Subcutaneous abdominal adipose tissue (tissue), 5 donors: ENCODE results near the gene NALF2.

Source experiments
- H3K27ac ChIP-seq: one replicate; pipeline ENCODE4 v1.7.0; 2013; ENCODE audit warnings: low read depth, mild to moderate bottlenecking, inconsistent platforms, low read length, moderate library complexity
- H3K27me3 ChIP-seq, 5 donors: one replicate each; pipeline ENCODE4 v1.7.0; 2013; ENCODE audit warnings: low read length in 5 of 5, inconsistent platforms in 1 of 5; ENCODE audit not compliant: control insufficient read depth in 5 of 5, insufficient read depth in 4 of 5
- H3K36me3 ChIP-seq, 5 donors: one replicate each; pipeline ENCODE4 v1.7.0; 2013; ENCODE audit warnings: low read length in 5 of 5; ENCODE audit not compliant: control insufficient read depth in 5 of 5, insufficient read depth in 5 of 5
- H3K4me1 ChIP-seq, 5 donors: one replicate each; pipeline ENCODE4 v1.7.0; 2013; ENCODE audit warnings: low read length in 5 of 5, mild to moderate bottlenecking in 3 of 5, moderate library complexity in 1 of 5; ENCODE audit not compliant: control insufficient read depth in 5 of 5, insufficient read depth in 5 of 5
- H3K4me3 ChIP-seq, 5 donors: one replicate each; pipeline ENCODE4 v1.7.0; 2013; ENCODE audit warnings: low read length in 5 of 5, low read depth in 1 of 5
- H3K9ac ChIP-seq, 5 donors: one replicate each; pipeline ENCODE4 v1.7.0; 2013; ENCODE audit warnings: low read length in 5 of 5, mild to moderate bottlenecking in 4 of 5, moderate library complexity in 3 of 5
- H3K9me3 ChIP-seq, 5 donors: one replicate each; pipeline ENCODE4 v1.7.0; 2013; ENCODE audit warnings: low read length in 5 of 5; ENCODE audit not compliant: control insufficient read depth in 5 of 5
- donor health status: healthy.
- donor health status: healthy.
- donor health status: healthy.
- donor health status: healthy.
- donor health status: healthy.

The NALF2 gene

GRCh38 chrX:69524781-69525363 lies 20.7 kb downstream of the NALF2 start:
- Histone ChIP-seq H3K4me1 (no peaks in the 10 kb centered on the region), H3K9ac (no peak overlapping the region), H3K27me3 (peaks cover 3 to 48% (median 15%) of the 10 kb centered on the region in 5 donors), H3K4me3 (no peak overlapping the region), H3K27ac (no peak overlapping the region), H3K9me3 (no peaks in the 10 kb centered on the region), H3K36me3 (no peaks in the 10 kb centered on the region)

- Histone ChIP-seq H3K9me3 (peaks cover 0 to 3% (median 0%) of the 10 kb centered on the region in 5 donors), H3K4me1 (no peaks in the 10 kb centered on the region), H3K9ac (no peak overlapping the region), H3K27me3 (peaks cover 3 to 35% (median 18%) of the 10 kb centered on the region in 5 donors), H3K36me3 (no peaks in the 10 kb centered on the region), H3K4me3 (no peak overlapping the region), H3K27ac (no peak overlapping the region)
These were observed 26.2 kb downstream of the NALF2 start for GRCh38 chrX:69530306-69530705.

- Histone ChIP-seq H3K9ac (no peak overlapping the region), H3K27ac (no peak overlapping the region), H3K4me1 (no peaks in the 10 kb centered on the region), H3K27me3 (peaks cover 3 to 35% (median 18%) of the 10 kb centered on the region in 5 donors), H3K4me3 (no peak overlapping the region), H3K9me3 (peaks cover 0 to 3% (median 0%) of the 10 kb centered on the region in 5 donors), H3K36me3 (no peaks in the 10 kb centered on the region)
These were observed 27.1 kb downstream of the NALF2 start for GRCh38 chrX:69531031-69531755.

- no peak overlapping the region for H3K27ac ChIP-seq
- H3K9ac ChIP-seq: no peak overlapping the region
- no peaks in the 10 kb centered on the region for H3K36me3 ChIP-seq
- H3K9me3 ChIP-seq: peaks cover 0 to 3% (median 0%) of the 10 kb centered on the region in 5 donors
- no peak overlapping the region for H3K4me3 ChIP-seq
- H3K27me3 ChIP-seq: peaks cover 0 to 28% (median 19%) of the 10 kb centered on the region in 5 donors
- peaks cover 0 to 16% (median 7%) of the 10 kb centered on the region in 5 donors for H3K4me1 ChIP-seq
These were observed 31.5 kb downstream of the NALF2 start for GRCh38 chrX:69535661-69536060.

GRCh38 chrX:69538321-69538876 lies 34.3 kb downstream of the NALF2 start:
- H3K4me1 ChIP-seq: peaks cover 0 to 16% (median 7%) of the 10 kb centered on the region in 5 donors
- H3K9me3 ChIP-seq: no peaks in the 10 kb centered on the region
- H3K9ac ChIP-seq: peak overlapping the region in 4 of 5 donors; percentile 33 to 60 (median 53)
- H3K27ac ChIP-seq: no peak overlapping the region
- H3K4me3 ChIP-seq: peak overlapping the region in 4 of 5 donors; percentile 48 to 63 (median 50)
- no peaks in the 10 kb centered on the region for H3K36me3 ChIP-seq
- H3K27me3 ChIP-seq: peaks cover 0 to 22% (median 12%) of the 10 kb centered on the region in 5 donors

- no peak overlapping the region for H3K27ac ChIP-seq
- no peak overlapping the region for H3K4me3 ChIP-seq
- peak overlapping the region in 2 of 5 donors; percentile 17 to 20 for H3K9ac ChIP-seq
- H3K36me3 ChIP-seq: no peaks in the 10 kb centered on the region
- H3K27me3 ChIP-seq: peaks cover 0 to 25% (median 19%) of the 10 kb centered on the region in 5 donors
- H3K9me3 ChIP-seq: no peaks in the 10 kb centered on the region
- peaks cover 0 to 16% (median 7%) of the 10 kb centered on the region in 5 donors for H3K4me1 ChIP-seq
These were observed 35.3 kb downstream of the NALF2 start for GRCh38 chrX:69539437-69539836.

- Histone ChIP-seq H3K4me1 (peaks cover 0 to 16% (median 7%) of the 10 kb centered on the region in 5 donors), H3K9me3 (peaks cover 0 to 7% (median 2%) of the 10 kb centered on the region in 5 donors), H3K36me3 (no peaks in the 10 kb centered on the region), H3K9ac (no peak overlapping the region), H3K4me3 (no peak overlapping the region), H3K27ac (no peak overlapping the region), H3K27me3 (peaks cover 0 to 28% (median 19%) of the 10 kb centered on the region in 5 donors)
These were observed 37.8 kb downstream of the NALF2 start for GRCh38 chrX:69541956-69542355.

- H3K27ac ChIP-seq: no peak overlapping the region
- H3K9me3 ChIP-seq: peaks cover 0 to 10% (median 2%) of the 10 kb centered on the region in 5 donors
- H3K9ac ChIP-seq: no peak overlapping the region
- H3K27me3 ChIP-seq: peaks cover 0 to 26% (median 15%) of the 10 kb centered on the region in 5 donors
- no peak overlapping the region for H3K4me3 ChIP-seq
- H3K36me3 ChIP-seq: no peaks in the 10 kb centered on the region
- H3K4me1 ChIP-seq: peaks cover 0 to 13% (median 7%) of the 10 kb centered on the region in 5 donors
These were observed 39.4 kb downstream of the NALF2 start for GRCh38 chrX:69543572-69543971.

- Histone ChIP-seq H3K4me1 (no peaks in the 10 kb centered on the region), H3K27me3 (peaks cover 0 to 25% (median 8%) of the 10 kb centered on the region in 5 donors), H3K36me3 (no peaks in the 10 kb centered on the region), H3K4me3 (no peak overlapping the region), H3K9me3 (peaks cover 0 to 10% (median 2%) of the 10 kb centered on the region in 5 donors), H3K27ac (no peak overlapping the region), H3K9ac (no peak overlapping the region)
These were observed 42.3 kb downstream of the NALF2 start for GRCh38 chrX:69546417-69546816.

GRCh38 chrX:69546978-69547377 lies 42.9 kb downstream of the NALF2 start:
- Histone ChIP-seq H3K4me3 (no peak overlapping the region), H3K27ac (no peak overlapping the region), H3K4me1 (no peaks in the 10 kb centered on the region), H3K36me3 (no peaks in the 10 kb centered on the region), H3K9ac (no peak overlapping the region), H3K9me3 (peaks cover 0 to 10% (median 2%) of the 10 kb centered on the region in 5 donors), H3K27me3 (peaks cover 0 to 25% (median 8%) of the 10 kb centered on the region in 5 donors)
